ENCODE measurements around the gene UBE2M.

The UBE2M gene

DNA sequence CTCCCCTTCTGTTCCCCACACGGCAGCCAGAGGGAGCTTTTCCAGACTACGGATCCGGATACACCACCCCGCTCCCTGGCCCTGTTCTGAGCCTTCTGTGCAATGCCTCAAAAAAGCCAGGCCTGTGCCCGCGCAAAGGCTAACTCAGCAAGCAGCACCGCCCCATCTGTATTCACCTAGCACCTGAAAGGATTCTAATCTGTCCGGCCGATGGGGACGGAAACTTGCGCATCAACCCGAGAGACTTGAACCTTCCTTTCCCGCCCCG, 39.4 kb downstream of the UBE2M start:
- Histone ChIP-seq H3K9me2 (replicated peaks; ENCODE audit: insufficient read depth, low read length) (no peaks in the 10 kb centered on the region), H3K27me3 (ENCODE audit: low read length) (no peaks in the 10 kb centered on the region), H3K9me3 (ENCODE audit: insufficient read depth, low read length) (no peaks in the 10 kb centered on the region), H3K36me3 (ENCODE audit: low read length) (no peaks in the 10 kb centered on the region), H2AFZ (ENCODE audit: low read depth, low read length, severe bottlenecking) (peak overlapping the region; percentile 37), H3K4me2 (ENCODE audit: low read depth, low read length, poor library complexity, severe bottlenecking) (peak overlapping the region; percentile 85), H4K20me1 (ENCODE audit: low read depth, low read length) (no peaks in the 10 kb centered on the region), H3K9ac (ENCODE audit: low read length) (peak overlapping the region; percentile 96), H3K27ac (ENCODE audit: low read depth, low read length) (peak overlapping the region; percentile 84), H3K4me3 (ENCODE audit: insufficient read depth, low read length, poor library complexity, severe bottlenecking) (peak overlapping the region; percentile 73), H3F3A (ENCODE audit: insufficient read depth) (peaks cover 16% of the 10 kb centered on the region), H3K79me2 (ENCODE audit: insufficient read depth, low read length) (peaks cover 15% of the 10 kb centered on the region)
- TF ChIP-seq, protein P1, sequence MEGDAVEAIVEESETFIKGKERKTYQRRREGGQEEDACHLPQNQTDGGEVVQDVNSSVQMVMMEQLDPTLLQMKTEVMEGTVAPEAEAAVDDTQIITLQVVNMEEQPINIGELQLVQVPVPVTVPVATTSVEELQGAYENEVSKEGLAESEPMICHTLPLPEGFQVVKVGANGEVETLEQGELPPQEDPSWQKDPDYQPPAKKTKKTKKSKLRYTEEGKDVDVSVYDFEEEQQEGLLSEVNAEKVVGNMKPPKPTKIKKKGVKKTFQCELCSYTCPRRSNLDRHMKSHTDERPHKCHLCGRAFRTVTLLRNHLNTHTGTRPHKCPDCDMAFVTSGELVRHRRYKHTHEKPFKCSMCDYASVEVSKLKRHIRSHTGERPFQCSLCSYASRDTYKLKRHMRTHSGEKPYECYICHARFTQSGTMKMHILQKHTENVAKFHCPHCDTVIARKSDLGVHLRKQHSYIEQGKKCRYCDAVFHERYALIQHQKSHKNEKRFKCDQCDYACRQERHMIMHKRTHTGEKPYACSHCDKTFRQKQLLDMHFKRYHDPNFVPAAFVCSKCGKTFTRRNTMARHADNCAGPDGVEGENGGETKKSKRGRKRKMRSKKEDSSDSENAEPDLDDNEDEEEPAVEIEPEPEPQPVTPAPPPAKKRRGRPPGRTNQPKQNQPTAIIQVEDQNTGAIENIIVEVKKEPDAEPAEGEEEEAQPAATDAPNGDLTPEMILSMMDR (IDR thresholded peaks at IDR 0.05; ENCODE audit: insufficient read depth, low read length, poor library complexity, severe bottlenecking) = no peak
- no peak for TF ChIP-seq EZH2phosphoT487 (conservative IDR thresholded peaks at IDR 0.05; ENCODE audit: low read length)

GRCh38 chr19:58518256-58519086, 39.9 kb downstream of the UBE2M start:
- Histone ChIP-seq H3K4me2 (ENCODE audit: low read depth, low read length, poor library complexity, severe bottlenecking) (peak overlapping the region; percentile 85), H3K27me3 (ENCODE audit: low read length) (no peaks in the 10 kb centered on the region), H3K27ac (ENCODE audit: low read depth, low read length) (peak overlapping the region; percentile 84), H3F3A (ENCODE audit: insufficient read depth) (peaks cover 16% of the 10 kb centered on the region), H3K9me2 (replicated peaks; ENCODE audit: insufficient read depth, low read length) (no peaks in the 10 kb centered on the region), H3K36me3 (ENCODE audit: low read length) (no peaks in the 10 kb centered on the region), H3K9me3 (ENCODE audit: insufficient read depth, low read length) (no peaks in the 10 kb centered on the region), H3K9ac (ENCODE audit: low read length) (peak overlapping the region; percentile 96), H3K79me2 (ENCODE audit: insufficient read depth, low read length) (peaks cover 15% of the 10 kb centered on the region), H2AFZ (ENCODE audit: low read depth, low read length, severe bottlenecking) (peak overlapping the region; percentile 37), H3K4me3 (ENCODE audit: insufficient read depth, low read length, poor library complexity, severe bottlenecking) (peak overlapping the region; percentile 73), H4K20me1 (ENCODE audit: low read depth, low read length) (no peaks in the 10 kb centered on the region)
- no peak for TF ChIP-seq EZH2phosphoT487 (conservative IDR thresholded peaks at IDR 0.05; ENCODE audit: low read length)
- TF ChIP-seq, protein P1 (IDR thresholded peaks at IDR 0.05; ENCODE audit: insufficient read depth, low read length, poor library complexity, severe bottlenecking) = no peak

GRCh38 chr19:58516964-58517833, 41.2 kb downstream of the UBE2M start:
- no peak overlapping the region for H3K27ac ChIP-seq (ENCODE audit: low read depth, low read length)
- no peaks in the 10 kb centered on the region for H4K20me1 ChIP-seq (ENCODE audit: low read depth, low read length)
- H3K4me3 ChIP-seq (ENCODE audit: insufficient read depth, low read length, poor library complexity, severe bottlenecking) = no peak overlapping the region
- no peaks in the 10 kb centered on the region for H3K27me3 ChIP-seq (ENCODE audit: low read length)
- H3K36me3 ChIP-seq (ENCODE audit: low read length) = no peaks in the 10 kb centered on the region
- H3F3A ChIP-seq (ENCODE audit: insufficient read depth) = peaks cover 16% of the 10 kb centered on the region
- H2AFZ ChIP-seq (ENCODE audit: low read depth, low read length, severe bottlenecking) = no peak overlapping the region
- H3K9me2 ChIP-seq (replicated peaks; ENCODE audit: insufficient read depth, low read length) = no peaks in the 10 kb centered on the region
- no peak overlapping the region for H3K4me2 ChIP-seq (ENCODE audit: low read depth, low read length, poor library complexity, severe bottlenecking)
- TF ChIP-seq EZH2phosphoT487 (conservative IDR thresholded peaks at IDR 0.05; ENCODE audit: low read length) = no peak
- TF ChIP-seq, protein P1 (IDR thresholded peaks at IDR 0.05; ENCODE audit: insufficient read depth, low read length, poor library complexity, severe bottlenecking) = no peak
- no peak overlapping the region for H3K9ac ChIP-seq (ENCODE audit: low read length)
- no peaks in the 10 kb centered on the region for H3K9me3 ChIP-seq (ENCODE audit: insufficient read depth, low read length)
- peaks cover 15% of the 10 kb centered on the region for H3K79me2 ChIP-seq (ENCODE audit: insufficient read depth, low read length)
